Fibroblast of upper back skin (primary cell): ENCODE measurements around the gene DIDO1.

Experiments used
- DNase-seq: peaks from one replicate; pipeline ENCODE4 v3.0.0-alpha.2; 2013

The DIDO1 gene

DNA sequence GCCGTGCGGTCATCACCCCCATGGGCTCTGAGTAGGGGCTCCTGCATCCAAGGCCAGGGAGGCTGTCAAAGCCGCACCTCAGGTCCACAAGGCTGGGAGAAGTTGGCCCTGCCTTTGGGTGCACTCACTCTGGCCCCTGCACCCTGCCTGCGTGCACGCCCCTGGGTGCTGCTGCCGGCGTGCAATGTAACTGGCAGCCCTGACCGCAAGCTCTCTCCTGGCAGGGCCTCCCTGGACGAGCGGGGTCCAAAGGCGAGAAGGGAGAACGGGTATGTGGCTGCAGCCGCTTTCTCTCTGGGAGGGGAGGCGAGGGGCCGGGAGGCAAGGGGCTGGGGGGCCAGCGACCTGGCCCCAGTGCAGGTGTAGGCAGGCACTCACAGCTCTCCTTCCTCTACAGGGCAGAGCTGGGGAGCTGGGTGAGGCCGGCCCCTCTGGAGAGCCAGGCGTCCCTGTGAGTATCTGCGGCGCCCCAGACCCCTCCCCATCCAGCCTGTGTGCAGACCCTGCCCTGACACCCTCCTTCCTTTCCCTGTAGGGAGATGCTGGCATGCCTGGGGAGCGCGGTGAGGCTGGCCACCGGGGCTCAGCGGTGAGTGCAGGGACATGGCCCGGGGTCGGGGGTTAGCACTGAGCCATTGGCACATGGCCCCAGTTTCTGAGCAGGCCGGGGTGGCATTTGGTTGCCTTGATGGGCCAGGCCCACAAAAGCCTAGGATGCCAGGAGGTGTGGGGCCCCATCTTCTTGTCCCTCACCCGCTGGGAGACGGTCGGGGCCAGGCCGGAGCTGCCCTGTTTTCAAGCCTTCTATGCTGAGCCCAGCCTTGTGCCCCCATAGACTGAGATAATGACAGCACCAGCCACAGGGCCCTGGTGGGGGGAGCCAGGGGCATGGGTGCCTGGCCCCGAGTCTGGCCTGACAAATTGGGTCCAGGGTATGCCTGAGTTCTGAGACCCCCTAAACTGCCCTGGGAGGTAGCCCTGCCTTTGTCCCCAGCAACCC, 96.8 kb downstream of the DIDO1 start:
- DNase-seq: no peak

DNA sequence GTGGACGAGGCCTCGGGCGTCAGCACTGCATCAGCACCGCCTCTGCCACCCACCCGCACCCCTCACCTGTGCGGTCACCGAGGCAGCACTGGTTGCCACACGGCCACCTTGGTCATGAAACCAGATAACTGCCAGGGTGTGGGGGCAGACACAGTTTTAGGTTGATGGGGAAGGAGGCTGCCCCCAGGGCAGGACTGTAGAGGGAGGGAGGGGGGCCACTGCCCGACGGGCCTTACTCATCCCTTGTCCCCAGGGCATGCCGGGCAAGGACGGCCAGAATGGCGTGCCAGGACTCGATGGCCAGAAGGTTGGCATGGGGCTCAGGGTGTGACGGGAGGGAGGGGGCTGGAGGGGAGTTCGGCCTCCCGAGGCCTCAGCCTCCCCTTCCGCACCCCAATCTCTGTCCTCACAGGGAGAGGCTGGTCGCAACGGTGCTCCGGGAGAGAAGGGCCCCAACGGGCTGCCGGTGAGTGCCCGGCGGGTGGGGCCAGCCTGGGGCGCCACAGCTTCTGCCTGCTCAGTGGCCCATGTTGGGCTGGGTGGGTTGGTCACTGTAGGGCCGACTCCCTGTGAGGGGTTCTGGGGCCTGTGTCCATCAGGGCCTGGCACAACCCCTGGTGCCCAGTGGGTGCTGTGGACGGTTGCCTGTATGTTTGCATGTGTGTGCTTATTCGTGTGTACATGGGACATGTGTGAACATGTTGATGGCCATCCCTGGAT, 97.6 kb downstream of the DIDO1 start:
- DNase-seq: no peak

DNA sequence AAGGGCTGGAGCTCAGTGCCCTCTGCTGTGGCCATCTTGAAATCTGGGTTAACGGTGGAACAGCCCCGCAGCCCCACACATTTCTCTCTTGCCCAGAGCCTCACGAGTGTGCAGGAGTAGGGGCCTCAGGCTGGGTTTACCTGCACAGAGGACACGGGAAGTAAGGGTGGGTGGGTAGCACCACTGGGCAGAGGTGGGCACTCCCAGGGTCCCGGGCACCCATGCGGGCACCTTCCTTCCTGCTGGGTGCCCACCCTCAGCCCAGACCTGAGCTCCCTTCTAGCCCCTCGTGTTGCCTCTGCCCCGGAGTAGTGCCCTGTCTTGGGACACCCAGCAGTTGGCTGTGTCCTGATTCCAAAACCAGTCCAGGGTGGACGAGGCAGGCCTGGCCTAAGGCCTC, 98.3 kb downstream of the DIDO1 start:
- no peak for DNase-seq
